Ishikawa (cell line): ENCODE measurements around the gene GPAM.

ENCODE experiments used
- CEBPB ChIP-seq: IDR thresholded peaks from 2 replicates; pipeline ENCODE4 v1.6.1; 2012
- CREB1 ChIP-seq: IDR thresholded peaks from 2 replicates; pipeline ENCODE4 v1.6.1; 2012; ENCODE audit warnings: low read depth
- EGR1 ChIP-seq: IDR thresholded peaks from 2 replicates; pipeline ENCODE4 v1.6.1; 2012
- EP300 ChIP-seq: IDR thresholded peaks from 2 replicates; pipeline ENCODE4 v1.6.1; 2012; ENCODE audit warnings: borderline replicate concordance
- FOXM1 ChIP-seq: IDR thresholded peaks from 2 replicates; pipeline ENCODE4 v1.6.1; 2012; ENCODE audit warnings: low read depth, borderline replicate concordance
- NFIC ChIP-seq: IDR thresholded peaks from 2 replicates; pipeline ENCODE4 v1.6.1; 2012
- RAD21 ChIP-seq: IDR thresholded peaks from 2 replicates; pipeline ENCODE4 v1.6.1; 2012; ENCODE audit warnings: low read depth
- REST ChIP-seq: IDR thresholded peaks from 2 replicates; pipeline ENCODE4 v1.6.1; 2012; ENCODE audit warnings: low read depth, mild to moderate bottlenecking
- TAF1 ChIP-seq: IDR thresholded peaks from 2 replicates; pipeline ENCODE4 v1.6.1; 2012; ENCODE audit warnings: low read depth, mild to moderate bottlenecking
- TCF12 ChIP-seq: IDR thresholded peaks from 2 replicates; pipeline ENCODE4 v1.6.1; 2012; ENCODE audit warnings: low read depth
- TEAD4 ChIP-seq: IDR thresholded peaks from 2 replicates; pipeline ENCODE4 v1.6.1; 2012
- USF1 ChIP-seq: IDR thresholded peaks from 2 replicates; pipeline ENCODE4 v1.6.1; 2012
- YY1 ChIP-seq: IDR thresholded peaks from 2 replicates; pipeline ENCODE4 v1.6.1; 2012; ENCODE audit warnings: low read depth
- ZBTB7A ChIP-seq: IDR thresholded peaks from 2 replicates; pipeline ENCODE4 v1.6.1; 2012; ENCODE audit warnings: low read depth
- TF ChIP-seq, protein P1 (sequence below): IDR thresholded peaks from 2 replicates; pipeline ENCODE4 v1.6.1; 2012

Gene GPAM

GRCh38 chr10:112132435-112132834 is 51.1 kb downstream of the GPAM start:
- TF ChIP-seq REST (no peak), FOXM1 (no peak), TAF1 (no peak)

GRCh38 chr10:112131996-112132395 is 51.6 kb downstream of the GPAM start:
- TF ChIP-seq NFIC = no peak
- TF ChIP-seq TEAD4 = no peak
- TF ChIP-seq EGR1 = no peak
- no peak for TF ChIP-seq USF1
- no peak for TF ChIP-seq REST
- no peak for TF ChIP-seq EP300
- no peak for TF ChIP-seq CREB1
- no peak for TF ChIP-seq CEBPB
- no peak for TF ChIP-seq TAF1
- TF ChIP-seq FOXM1 = no peak
- TF ChIP-seq ZBTB7A = no peak

DNA sequence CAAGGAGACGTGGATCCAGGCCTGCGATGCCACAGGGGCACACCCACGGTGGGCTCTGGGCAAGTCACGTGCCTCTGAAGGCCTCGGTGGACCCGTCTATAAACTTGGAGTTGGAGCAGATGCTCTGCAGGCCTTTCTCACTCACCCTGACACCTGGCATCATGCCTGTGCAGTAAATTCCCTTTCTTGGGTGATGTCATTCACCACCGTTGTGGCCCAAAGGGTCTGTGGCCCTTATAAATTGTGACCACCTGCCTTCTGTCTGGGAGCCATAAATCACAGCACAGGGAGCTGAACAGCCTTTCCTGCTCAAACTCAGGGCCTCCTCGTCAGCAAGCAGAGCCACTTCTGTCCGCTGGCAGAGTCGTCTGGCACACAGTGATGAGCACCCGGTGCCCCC is 52.2 kb downstream of the GPAM start:
- no peak for TF ChIP-seq REST
- TF ChIP-seq TEAD4 = no peak
- TF ChIP-seq EGR1 = no peak
- TF ChIP-seq CEBPB = no peak
- no peak for TF ChIP-seq YY1
- TF ChIP-seq EP300 = no peak
- TF ChIP-seq TAF1 = no peak
- no peak for TF ChIP-seq USF1
- TF ChIP-seq FOXM1 = no peak
- no peak for TF ChIP-seq TCF12
- no peak for TF ChIP-seq NFIC

DNA sequence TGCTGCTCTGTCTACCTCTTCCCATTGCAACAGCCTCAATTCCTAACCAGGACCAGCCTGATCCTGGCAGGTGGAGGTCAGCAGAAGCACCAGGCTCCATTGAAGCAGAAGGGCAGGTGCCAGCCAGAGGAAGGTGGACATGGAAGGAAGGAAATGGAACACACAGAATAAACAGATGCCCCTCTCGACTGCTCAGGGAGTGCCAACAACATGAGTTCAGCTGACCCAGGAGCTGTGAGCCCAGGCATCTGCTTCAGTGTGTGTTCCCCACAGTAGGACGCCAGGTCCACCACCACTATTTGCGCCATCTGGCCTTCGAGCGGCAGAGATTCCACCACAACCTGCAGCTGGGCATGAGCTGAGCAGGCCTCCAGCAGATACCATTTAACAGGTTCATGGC is 56.7 kb downstream of the GPAM start:
- TF ChIP-seq FOXM1 (no peak), ZBTB7A (no peak), TEAD4 (no peak), USF1 (no peak), NFIC (no peak), TCF12 (no peak), YY1 (no peak), REST (no peak), CREB1 (no peak), CEBPB (no peak), EP300 (no peak), EGR1 (no peak), RAD21 (no peak), TAF1 (no peak)
- TF ChIP-seq, protein P1, sequence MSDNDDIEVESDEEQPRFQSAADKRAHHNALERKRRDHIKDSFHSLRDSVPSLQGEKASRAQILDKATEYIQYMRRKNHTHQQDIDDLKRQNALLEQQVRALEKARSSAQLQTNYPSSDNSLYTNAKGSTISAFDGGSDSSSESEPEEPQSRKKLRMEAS = no peak
